ENCODE measurements around the gene NOTO. TPM values are rescaled to one million over a fixed set of nuclear protein-coding genes. Genes with fewer than 3 reads are reported as not detected.
"Not testable (repeated sequence)": the region's sequence is repeated elsewhere in the genome, so short reads cannot be mapped to it uniquely, and the experiment has no call there.

The NOTO gene
- total and polyA plus RNA-seq, 2 experiments from 2014 or later: not detected

GRCh38 chr2:73163483-73164367 is 38.6 kb upstream of the NOTO start:
- Histone ChIP-seq H3K27ac (no peak overlapping the region), H3K27me3 (no peaks in the 10 kb centered on the region), H3K4me3 (no peak overlapping the region), H3K9me2 (replicated peaks; ENCODE audit: insufficient read depth) (no peaks in the 10 kb centered on the region), H3K36me3 (replicated peaks; ENCODE audit: insufficient read depth, low read depth) (no peaks in the 10 kb centered on the region), H3K9me3 (ENCODE audit: low read depth) (no peaks in the 10 kb centered on the region), H4K20me1 (ENCODE audit: insufficient read depth, poor library complexity, severe bottlenecking) (no peaks in the 10 kb centered on the region), H2AFZ (no peak overlapping the region), H3K79me2 (no peaks in the 10 kb centered on the region), H3K4me1 (ENCODE audit: insufficient read depth) (no peaks in the 10 kb centered on the region), H3K4me2 (no peak overlapping the region)
- DNase-seq (ENCODE audit: low spot score): peak; percentile 82
- TF ChIP-seq EZH2phosphoT487 (IDR thresholded peaks at IDR 0.05; ENCODE audit: low read depth, severe bottlenecking, unreplicated experiment) (no peak), EZH2 (IDR thresholded peaks at IDR 0.05; ENCODE audit: borderline replicate concordance) (no peak), CTCF (IDR thresholded peaks at IDR 0.05; ENCODE audit: poor library complexity) (peak; percentile 79)
- 63% methylated on average over 10 of the region's 10 CpGs for WGBS (ENCODE audit: low lambda C conversion rate, missing lambda C conversion rate)

GRCh38 chr2:73165978-73166377 is 36.4 kb upstream of the NOTO start:
- H3K27me3 ChIP-seq; H3K9me3 ChIP-seq (ENCODE audit: low read depth); H3K4me1 ChIP-seq (ENCODE audit: insufficient read depth); H3K27ac ChIP-seq; H3K9me2 ChIP-seq (replicated peaks; ENCODE audit: insufficient read depth); H4K20me1 ChIP-seq (ENCODE audit: insufficient read depth, poor library complexity, severe bottlenecking); H2AFZ ChIP-seq; H3K79me2 ChIP-seq; H3K36me3 ChIP-seq (replicated peaks; ENCODE audit: insufficient read depth, low read depth); DNase-seq (ENCODE audit: low spot score); H3K4me2 ChIP-seq; H3K4me3 ChIP-seq: not testable (repeated sequence)
- WGBS (ENCODE audit: low lambda C conversion rate, missing lambda C conversion rate): 71% methylated on average over 7 of the region's 11 CpGs

GRCh38 chr2:73166813-73167212 is 35.6 kb upstream of the NOTO start:
- H3K27ac ChIP-seq; H3K36me3 ChIP-seq (replicated peaks; ENCODE audit: insufficient read depth, low read depth); H3K9me2 ChIP-seq (replicated peaks; ENCODE audit: insufficient read depth); H3K4me1 ChIP-seq (ENCODE audit: insufficient read depth); DNase-seq (ENCODE audit: low spot score); H3K79me2 ChIP-seq; H3K4me2 ChIP-seq; H2AFZ ChIP-seq; H3K27me3 ChIP-seq; H4K20me1 ChIP-seq (ENCODE audit: insufficient read depth, poor library complexity, severe bottlenecking); H3K4me3 ChIP-seq; H3K9me3 ChIP-seq (ENCODE audit: low read depth): not testable (repeated sequence)
- 82% methylated on average over 3 of the region's 8 CpGs for WGBS (ENCODE audit: low lambda C conversion rate, missing lambda C conversion rate)

DNA sequence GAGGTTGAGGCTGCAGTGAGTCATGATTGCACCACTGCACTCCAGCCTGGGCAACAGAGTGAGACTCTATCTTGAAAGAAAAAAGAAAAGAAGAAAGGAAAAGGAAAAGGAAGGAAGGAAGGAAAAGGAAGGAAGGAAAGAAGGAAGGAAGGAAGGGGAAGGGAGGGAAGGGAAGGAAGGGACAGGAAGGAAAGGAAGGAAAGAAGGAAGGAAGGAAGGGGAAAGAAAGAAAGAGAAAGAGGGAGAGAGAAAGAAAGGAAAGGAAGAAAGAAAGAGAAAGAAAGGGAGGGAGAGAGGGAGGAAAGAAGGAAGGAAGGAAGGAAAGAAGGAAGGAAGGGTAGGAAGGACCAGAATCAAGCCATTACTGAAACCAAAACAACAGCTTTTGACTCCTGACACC is 34.0 kb upstream of the NOTO start:
- not testable (repeated sequence) for H3K9me3 ChIP-seq (ENCODE audit: low read depth); H3K4me2 ChIP-seq; H3K27ac ChIP-seq; H4K20me1 ChIP-seq (ENCODE audit: insufficient read depth, poor library complexity, severe bottlenecking); H3K79me2 ChIP-seq; H3K4me3 ChIP-seq; H3K36me3 ChIP-seq (replicated peaks; ENCODE audit: insufficient read depth, low read depth); H3K4me1 ChIP-seq (ENCODE audit: insufficient read depth); H2AFZ ChIP-seq; H3K9me2 ChIP-seq (replicated peaks; ENCODE audit: insufficient read depth); H3K27me3 ChIP-seq; DNase-seq (ENCODE audit: low spot score)

DNA sequence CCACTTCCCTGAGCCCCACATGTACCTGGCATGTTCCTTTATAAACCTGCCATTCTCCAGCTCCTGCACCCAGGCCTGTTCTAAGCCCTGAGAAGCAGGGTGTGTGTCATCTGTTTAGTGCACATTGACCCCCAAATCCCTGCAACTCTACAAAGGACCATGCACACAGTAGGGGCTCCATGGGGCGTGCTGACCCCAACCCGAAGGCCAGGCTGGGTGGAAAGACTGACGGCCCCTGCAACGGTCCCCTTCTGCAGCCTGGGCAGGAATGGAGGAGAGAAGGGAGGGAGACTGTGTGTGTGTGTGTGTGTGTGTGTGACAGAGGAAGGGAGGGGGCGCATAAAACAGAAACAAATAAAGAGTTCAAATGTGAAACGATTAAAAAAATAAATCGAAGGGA is 32.0 kb upstream of the NOTO start:
- H3K36me3 ChIP-seq (replicated peaks; ENCODE audit: insufficient read depth, low read depth); H3K4me3 ChIP-seq; H3K79me2 ChIP-seq; H3K4me1 ChIP-seq (ENCODE audit: insufficient read depth); H4K20me1 ChIP-seq (ENCODE audit: insufficient read depth, poor library complexity, severe bottlenecking); H3K27ac ChIP-seq; H3K9me3 ChIP-seq (ENCODE audit: low read depth); DNase-seq (ENCODE audit: low spot score); H3K9me2 ChIP-seq (replicated peaks; ENCODE audit: insufficient read depth); H2AFZ ChIP-seq; H3K4me2 ChIP-seq; H3K27me3 ChIP-seq: not testable (repeated sequence)
- 88% methylated on average over 5 of the region's 7 CpGs for whole genome bisulfite sequencing (ENCODE audit: low lambda C conversion rate, missing lambda C conversion rate)

Data from hepatocyte (in vitro differentiated cells).